Activated B cell treated with CpG ODN at 0.5 μM for 24 hours (primary cell): ENCODE data around the gene HOXC4. TPM values are rescaled to one million over a fixed set of nuclear protein-coding genes. Genes with fewer than 3 reads are reported as not detected.

ENCODE experiments used
- ATAC-seq: fragments of 200-7000 bp; cut with Tn5 transposase; one replicate; pipeline ENCODE4 v1.10.0; 2021; ENCODE audit warnings: low read depth, mild to moderate bottlenecking, moderate library complexity
- CTCF ChIA-PET: fragments of 350-600 bp; sonication (Branson Sonifier 250); formaldehyde crosslinking; loops from one replicate; lab custom pipeline; 2021; ENCODE audit warnings: antibody characterized with exemption; lab: Charles Lee
- POLR2A ChIA-PET: fragments of 350-600 bp; sonication (Branson Sonifier 250); formaldehyde crosslinking; loops from one replicate; lab custom pipeline; 2021; ENCODE audit warnings: antibody characterized with exemption; lab: Charles Lee
- DNase-seq: peaks from one replicate; pipeline ENCODE4 v3.0.0; 2022
- H3K27ac Mint-ChIP-seq: one replicate; pipeline ENCODE4 v1.8.0; 2020; ENCODE audit warnings: mixed read lengths
- H3K27me3 Mint-ChIP-seq: one replicate; pipeline ENCODE4 v1.8.0; 2021; ENCODE audit warnings: mixed read lengths
- H3K36me3 Mint-ChIP-seq: one replicate; pipeline ENCODE4 v1.8.0; 2021; ENCODE audit warnings: low read depth, mixed read lengths
- H3K4me1 Mint-ChIP-seq: one replicate; pipeline ENCODE4 v1.8.0; 2021; ENCODE audit warnings: mixed read lengths
- H3K4me3 Mint-ChIP-seq: one replicate; pipeline ENCODE4 v1.8.0; 2020; ENCODE audit warnings: mild to moderate bottlenecking, mixed read lengths
- H3K9me3 Mint-ChIP-seq: one replicate; pipeline ENCODE4 v1.8.0; 2020; ENCODE audit warnings: mixed read lengths
- CTCF ChIP-seq: fragments of 200-600 bp; IDR thresholded peaks from one replicate; pipeline ENCODE4 v1.8.0; 2022; ENCODE audit warnings: antibody characterized with exemption, mild to moderate bottlenecking
- intact Hi-C: fragments of 100-400 bp; cut with micrococcal nuclease; formaldehyde crosslinking; loops from one replicate; pipeline ENCODE4 v1.15.1; 2024
- total RNA-seq: library from RNA; stranded (reverse); gene quantifications from 2 replicates; pipeline ENCODE4 v1.2.3, GENCODE V29; 2022

Gene HOXC4
- total RNA-seq, 1 donor from 2014 or later = 4.3 TPM

DNA sequence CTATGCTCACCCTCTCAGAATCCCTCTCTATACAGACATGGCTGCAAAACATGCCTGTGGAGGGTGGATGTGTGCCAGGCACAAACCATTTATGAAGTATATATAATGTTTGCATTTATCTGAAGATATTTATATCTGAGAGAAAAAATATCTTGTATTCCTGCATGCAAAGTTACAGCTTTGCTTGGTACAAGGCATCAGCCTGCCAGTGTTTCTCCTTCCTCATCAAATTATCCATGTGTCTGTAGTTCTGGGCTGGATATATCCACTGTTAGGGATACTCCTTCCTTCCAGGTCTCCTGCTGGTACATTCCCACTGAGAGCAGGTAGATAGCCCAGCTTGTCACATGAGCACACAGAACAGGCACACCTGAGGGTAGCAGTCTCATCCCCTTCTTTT is 12.0 kb downstream of the HOXC4 start:
- intact Hi-C loops = no loop called here
- ChIA-PET POLR2A (interaction anchor here (0.9 kb wide), 1 partner anchor 12 kb away, joined by 6 read pairs; the partner anchor contains the start of gene HOXC4), CTCF (no interaction called here)
- DNase-seq (no peak), ATAC-seq (no peak)
- H3K27me3 Mint-ChIP-seq = peaks cover 41% of the 10 kb centered on the region
- H3K4me3 Mint-ChIP-seq = no peak overlapping the region
- H3K4me1 Mint-ChIP-seq = no peaks in the 10 kb centered on the region
- no peaks in the 10 kb centered on the region for H3K36me3 Mint-ChIP-seq
- H3K27ac Mint-ChIP-seq = no peak overlapping the region
- no peak for TF ChIP-seq CTCF
- H3K9me3 Mint-ChIP-seq = no peaks in the 10 kb centered on the region

GRCh38 chr12:54066408-54066807 is 12.8 kb downstream of the HOXC4 start:
- ChIA-PET CTCF (interaction anchor here (1.0 kb wide), 1 partner anchor 125 kb away, joined by 3 read pairs; no protein-coding TSS in a partner anchor), POLR2A (interaction anchor here (0.9 kb wide), 1 partner anchor 13 kb away, joined by 6 read pairs; the partner anchor contains the start of gene HOXC4)
- Mint-ChIP-seq H3K27ac (no peak overlapping the region), H3K4me1 (no peaks in the 10 kb centered on the region), H3K9me3 (no peaks in the 10 kb centered on the region), H3K27me3 (peaks cover 45% of the 10 kb centered on the region), H3K36me3 (no peaks in the 10 kb centered on the region), H3K4me3 (no peak overlapping the region)
- no peak for ATAC-seq
- no peak for TF ChIP-seq CTCF
- intact Hi-C loops = no loop called here
- DNase-seq = no peak

- H3K4me3 Mint-ChIP-seq = no peak overlapping the region
- TF ChIP-seq CTCF = no peak
Measured at GRCh38 chr12:54068418-54069070, 14.9 kb downstream of the HOXC4 start.

DNA sequence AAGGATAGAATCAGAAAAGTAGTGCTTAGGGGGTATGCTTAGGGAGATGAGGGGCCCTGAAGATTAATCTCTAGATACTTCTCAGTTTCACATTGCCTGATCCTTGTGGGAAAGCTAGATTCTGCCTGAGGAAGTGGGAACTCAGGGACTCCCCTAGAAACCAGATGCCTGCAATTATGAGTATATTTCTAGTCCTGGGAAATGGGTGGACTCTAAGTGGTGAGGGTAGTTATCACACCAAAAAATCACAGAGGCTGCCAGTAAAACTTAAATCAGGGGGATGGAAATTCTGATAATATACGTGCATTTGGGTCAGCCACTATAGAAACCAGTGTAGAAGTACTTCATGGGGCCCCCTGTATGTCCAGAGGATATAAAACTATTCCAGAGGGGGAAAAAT is 18.3 kb downstream of the HOXC4 start:
- no peaks in the 10 kb centered on the region for H3K36me3 Mint-ChIP-seq
- intact Hi-C loops = no loop called here
- ChIA-PET POLR2A (no interaction called here), CTCF (no interaction called here)
- H3K27me3 Mint-ChIP-seq = peaks cover 26% of the 10 kb centered on the region
- DNase-seq = no peak
- no peak overlapping the region for H3K4me3 Mint-ChIP-seq
- H3K27ac Mint-ChIP-seq = no peak overlapping the region
- no peaks in the 10 kb centered on the region for H3K9me3 Mint-ChIP-seq
- no peak for TF ChIP-seq CTCF
- ATAC-seq = no peak
- no peaks in the 10 kb centered on the region for H3K4me1 Mint-ChIP-seq

More at GRCh38 chr12:54068418-54069070, 14.9 kb downstream of the HOXC4 start:
- ChIA-PET POLR2A (no interaction called here), CTCF (no interaction called here)
- Mint-ChIP-seq H3K4me1 (no peaks in the 10 kb centered on the region), H3K27ac (no peak overlapping the region), H3K9me3 (no peaks in the 10 kb centered on the region), H3K36me3 (no peaks in the 10 kb centered on the region), H3K27me3 (peaks cover 36% of the 10 kb centered on the region)
- DNase-seq = no peak
- intact Hi-C loops = no loop called here
- ATAC-seq = no peak

GRCh38 chr12:54074308-54074707 is 20.7 kb downstream of the HOXC4 start:
- no peak overlapping the region for H3K4me3 Mint-ChIP-seq
- no peak for DNase-seq
- H3K27ac Mint-ChIP-seq = no peak overlapping the region
- intact Hi-C loops = no loop called here
- H3K36me3 Mint-ChIP-seq = no peaks in the 10 kb centered on the region
- ChIA-PET CTCF (no interaction called here), POLR2A (no interaction called here)
- no peaks in the 10 kb centered on the region for H3K9me3 Mint-ChIP-seq
- H3K4me1 Mint-ChIP-seq = no peaks in the 10 kb centered on the region
- H3K27me3 Mint-ChIP-seq = peaks cover 18% of the 10 kb centered on the region
- ATAC-seq = no peak
- TF ChIP-seq CTCF = no peak
